Inflammatory macrophage treated with lipopolysaccharide for 4 hours (primary cell): ENCODE data around the gene SH3RF3.
"Not testable (repeated sequence)": the region's sequence is repeated elsewhere in the genome, so short reads cannot be mapped to it uniquely, and the experiment has no call there.

ENCODE experiments used
- DNase-seq: peaks from one replicate; pipeline ENCODE4 v3.0.0-alpha.2; 2020

SH3RF3 gene

DNA sequence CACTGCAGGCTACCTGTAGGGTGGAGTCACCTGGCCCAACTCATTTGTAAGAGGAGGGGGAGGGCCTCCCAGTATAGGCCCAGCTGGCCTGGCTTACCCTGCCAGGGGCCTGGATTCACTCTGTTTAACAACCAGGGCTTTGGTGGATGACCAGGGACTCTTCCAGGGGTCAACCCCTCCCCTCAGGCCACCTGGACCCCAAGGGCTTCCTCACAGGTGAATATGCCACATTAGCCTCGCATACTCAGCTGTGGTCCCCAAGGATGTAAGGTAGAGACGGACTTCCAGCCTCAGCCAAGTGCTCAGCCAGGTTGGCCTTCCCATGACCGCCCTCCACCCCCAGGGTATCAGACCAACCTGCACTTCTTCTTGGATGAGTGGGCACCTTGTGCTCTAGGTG, 8.8 kb upstream of the SH3RF3 start:
- no peak for DNase-seq

DNA sequence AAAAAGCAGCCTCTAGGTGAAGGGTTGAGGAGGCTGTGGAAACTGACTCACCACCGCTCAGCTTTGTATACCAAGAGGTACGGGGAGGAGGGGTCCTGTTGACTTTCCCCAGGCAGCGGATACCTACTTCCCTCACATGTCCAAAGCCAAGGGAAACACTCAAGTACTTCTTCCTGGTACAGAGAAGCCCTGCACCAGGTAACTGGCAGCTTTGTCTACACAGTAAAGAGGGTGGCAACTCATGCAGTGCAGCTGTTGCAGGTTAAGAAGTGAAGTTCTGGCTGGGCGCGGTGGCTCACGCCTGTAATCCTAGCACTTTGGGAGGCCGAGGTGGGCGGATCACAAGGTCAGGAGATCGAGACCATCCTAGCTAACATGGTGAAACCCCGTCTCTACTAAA, 8.3 kb upstream of the SH3RF3 start:
- DNase-seq = not testable (repeated sequence)

GRCh38 chr2:109123586-109124201, 5.3 kb upstream of the SH3RF3 start:
- DNase-seq = no peak

DNA sequence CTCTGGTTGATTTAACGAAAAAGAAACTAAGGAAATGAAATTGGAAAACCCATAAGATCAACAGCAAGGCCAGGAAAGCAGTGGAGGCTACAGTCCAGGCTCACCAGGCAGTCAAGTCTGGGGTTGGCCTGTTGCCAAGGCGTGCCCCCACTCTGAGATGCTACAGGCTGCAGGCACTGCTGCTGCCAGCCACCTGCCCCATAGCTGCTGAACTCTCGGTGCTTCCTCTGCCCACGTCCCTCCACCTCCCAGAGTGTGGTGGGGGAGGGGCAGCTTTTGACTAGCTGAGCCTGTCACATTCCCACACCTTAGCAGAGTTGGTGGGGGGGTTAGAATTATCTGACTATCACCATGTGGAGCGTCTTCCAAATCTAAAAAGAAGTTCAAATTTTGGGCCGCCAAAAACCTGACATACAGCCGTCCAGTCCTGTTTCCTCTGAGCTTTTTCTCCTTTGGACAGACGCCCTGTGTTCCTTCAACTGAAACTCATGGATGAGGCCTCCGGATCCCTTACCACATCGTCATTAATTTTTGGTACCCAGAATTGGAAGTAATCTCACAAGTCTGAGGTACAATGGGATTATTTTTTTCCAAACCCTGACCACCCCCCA, 3.9 kb upstream of the SH3RF3 start:
- DNase-seq = no peak

- DNase-seq = peak; percentile 10
These were observed 3.2 kb upstream of the SH3RF3 start for GRCh38 chr2:109125593-109126500.

DNA sequence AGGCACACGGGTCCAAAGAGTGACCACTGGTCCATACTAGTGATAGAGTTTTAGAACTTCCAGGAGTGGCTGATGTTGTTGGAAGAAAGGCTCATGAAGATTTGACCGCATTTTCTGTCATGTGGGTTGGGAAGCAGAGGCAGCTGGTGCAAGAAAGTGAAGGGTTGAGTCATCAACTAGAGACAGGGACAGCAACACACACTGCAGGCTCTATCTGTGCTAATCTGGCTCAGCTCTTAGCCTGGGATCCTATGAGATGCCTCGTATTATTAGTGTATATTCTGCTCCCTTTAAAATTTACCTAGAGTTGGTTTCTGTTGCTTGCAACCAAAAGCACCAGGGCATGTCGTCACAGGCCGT, 2.5 kb upstream of the SH3RF3 start:
- peak; percentile 16 for DNase-seq

DNA sequence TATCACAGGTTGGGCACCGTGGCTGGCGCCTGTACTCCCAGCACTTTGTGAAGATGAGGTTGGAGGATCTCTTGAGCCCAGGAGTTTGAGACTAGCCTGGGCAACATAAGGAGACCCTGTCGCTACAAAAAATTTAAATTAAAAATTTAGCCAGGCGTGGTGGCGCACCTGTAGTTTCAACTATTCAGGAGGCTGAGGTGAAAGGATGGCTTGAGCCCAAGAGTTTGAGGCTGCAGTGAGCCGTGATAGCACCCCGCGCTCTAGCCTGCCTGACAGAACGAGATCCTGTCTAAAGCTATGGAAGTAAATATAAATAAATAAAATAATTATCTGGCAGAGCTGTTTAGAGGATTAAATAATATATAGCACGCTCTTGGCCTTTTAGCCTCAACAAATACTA, 1.4 kb upstream of the SH3RF3 start:
- DNase-seq = no peak

- DNase-seq = peak; percentile 70
These were observed 873 bp upstream of the SH3RF3 start for GRCh38 chr2:109128048-109128615.

DNA sequence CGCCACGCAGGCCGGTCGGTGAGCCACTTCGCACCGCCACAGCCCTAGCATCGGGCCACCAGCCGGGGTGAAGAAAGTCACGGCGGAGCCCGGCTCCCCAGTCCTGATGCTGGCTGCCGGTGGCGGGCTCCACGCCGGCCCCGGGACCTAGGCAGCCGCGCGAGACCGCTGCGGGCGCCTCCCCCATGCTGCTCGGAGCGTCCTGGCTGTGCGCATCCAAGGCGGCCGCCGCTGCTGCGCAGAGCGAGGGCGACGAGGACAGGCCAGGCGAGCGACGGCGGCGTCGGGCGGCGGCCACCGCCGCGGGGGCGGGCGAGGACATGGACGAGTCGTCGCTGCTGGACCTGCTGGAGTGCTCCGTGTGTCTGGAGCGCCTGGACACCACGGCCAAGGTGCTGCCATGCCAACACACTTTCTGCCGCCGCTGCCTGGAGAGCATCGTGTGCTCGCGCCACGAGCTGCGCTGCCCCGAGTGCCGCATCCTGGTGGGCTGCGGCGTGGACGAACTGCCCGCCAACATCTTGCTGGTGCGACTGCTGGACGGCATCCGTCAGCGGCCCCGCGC, 433 bp downstream of the SH3RF3 start:
- peak; percentile 28 for DNase-seq

- no peak for DNase-seq
These were observed 1.1 kb downstream of the SH3RF3 start for GRCh38 chr2:109129921-109130722.

- DNase-seq = no peak
These were observed 1.7 kb downstream of the SH3RF3 start for GRCh38 chr2:109130723-109130995.

GRCh38 chr2:109131777-109132176, 2.8 kb downstream of the SH3RF3 start:
- no peak for DNase-seq

DNA sequence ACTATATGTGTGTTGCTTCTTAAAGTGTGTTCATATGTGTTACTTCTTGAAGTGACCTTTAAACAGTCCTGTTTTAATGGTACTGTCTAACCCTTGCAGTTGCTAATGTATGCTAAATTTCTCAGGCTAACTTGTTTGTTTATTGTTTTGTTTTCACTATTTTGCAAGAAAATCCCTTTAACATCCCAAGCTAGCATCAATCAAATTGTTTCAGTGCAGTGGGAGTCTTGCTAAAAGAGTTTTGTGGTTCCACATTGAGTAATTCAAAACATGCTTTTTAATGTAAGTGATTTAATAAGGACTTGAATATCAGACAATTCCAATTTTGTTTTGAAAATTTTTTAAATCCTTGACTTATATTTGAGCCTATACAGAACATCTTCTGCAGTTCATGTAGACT, 3.6 kb downstream of the SH3RF3 start:
- DNase-seq = no peak

GRCh38 chr2:109133746-109134145, 4.7 kb downstream of the SH3RF3 start:
- DNase-seq = no peak

- no peak for DNase-seq
These were observed 5.8 kb downstream of the SH3RF3 start for GRCh38 chr2:109134741-109135358.

- no peak for DNase-seq
These were observed 6.6 kb downstream of the SH3RF3 start for GRCh38 chr2:109135359-109136197.

GRCh38 chr2:109136542-109136941, 7.5 kb downstream of the SH3RF3 start:
- no peak for DNase-seq

DNA sequence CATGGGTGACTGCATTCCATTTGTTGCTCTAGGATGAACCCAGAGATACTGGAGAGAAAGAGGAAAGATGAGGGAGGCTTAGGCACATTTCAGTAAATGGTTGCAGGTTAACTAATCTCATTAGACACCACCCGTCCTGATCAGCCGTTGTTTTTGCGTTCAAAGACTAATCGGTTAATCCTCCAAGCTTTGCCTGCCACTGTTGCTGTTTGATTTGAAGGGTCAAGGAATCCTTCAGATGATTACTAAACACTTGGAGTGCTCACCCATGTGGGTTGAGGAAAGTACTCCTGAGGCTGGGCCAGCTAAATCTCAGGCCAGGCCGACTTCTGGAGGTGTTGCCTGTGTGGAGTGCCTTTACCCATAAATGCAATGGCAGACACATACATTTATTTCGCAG, 8.6 kb downstream of the SH3RF3 start:
- DNase-seq = no peak

GRCh38 chr2:109138449-109138848, 9.4 kb downstream of the SH3RF3 start:
- DNase-seq = no peak

- no peak for DNase-seq
These were observed 10.0 kb downstream of the SH3RF3 start for GRCh38 chr2:109139002-109139401.

DNA sequence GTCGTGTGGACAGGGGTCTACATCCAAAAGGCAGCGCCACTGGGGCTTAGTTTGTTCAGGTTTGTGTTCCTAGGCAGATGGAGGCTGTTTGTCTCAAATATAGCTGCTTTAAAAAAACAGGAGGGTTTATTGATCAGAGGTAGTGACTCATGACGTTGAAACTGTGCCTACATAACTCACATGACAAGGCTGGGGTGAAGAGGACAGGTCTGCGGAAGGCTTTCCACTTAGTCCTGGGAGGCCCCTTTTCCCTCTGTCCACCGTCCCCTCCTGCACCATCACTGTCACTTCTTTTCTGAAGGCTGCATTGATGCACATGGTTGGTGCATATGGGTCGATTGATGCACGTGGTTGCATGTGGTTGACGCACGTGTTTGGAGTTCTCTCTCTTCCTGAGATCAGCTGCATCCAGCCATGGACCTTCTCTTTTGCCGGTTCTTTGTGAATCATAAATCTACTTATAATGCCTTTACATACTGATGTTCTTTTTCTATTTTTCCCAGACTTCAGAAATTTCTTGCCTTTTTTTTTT, 10.9 kb downstream of the SH3RF3 start:
- no peak for DNase-seq
